Osteoblast (primary cell): ENCODE data around the gene GPC5. TPM values are rescaled to one million over a fixed set of nuclear protein-coding genes. Genes with fewer than 3 reads are reported as not detected.

Experiments used
- DNase-seq: peaks from one replicate; pipeline ENCODE4 v3.0.0; 2011; ENCODE audit warnings: low spot score, mixed read lengths; ENCODE audit not compliant: insufficient read length; ENCODE audit errors: missing footprints
- H2AFZ ChIP-seq: 2 replicates; pipeline ENCODE4 v1.6.0; 2011; ENCODE audit warnings: mild to moderate bottlenecking, low read length
- H3K27ac ChIP-seq: 2 replicates; pipeline ENCODE4 v1.5.1; 2011; ENCODE audit warnings: mild to moderate bottlenecking, low read depth, low read length, moderate library complexity
- H3K27me3 ChIP-seq: 2 replicates; pipeline ENCODE4 v1.6.0; 2012; ENCODE audit warnings: mild to moderate bottlenecking, control low read depth, inconsistent platforms, low read length, moderate library complexity; ENCODE audit not compliant: insufficient read depth
- H3K36me3 ChIP-seq: 2 replicates; pipeline ENCODE4 v1.5.1; 2011; ENCODE audit warnings: mild to moderate bottlenecking, low read length, control low read depth, moderate library complexity; ENCODE audit not compliant: insufficient read depth
- H3K4me1 ChIP-seq: 2 replicates; pipeline ENCODE4 v1.5.1; 2011; ENCODE audit warnings: mild to moderate bottlenecking, low read length, control low read depth, moderate library complexity; ENCODE audit not compliant: insufficient read depth
- H3K4me2 ChIP-seq: 2 replicates; pipeline ENCODE4 v1.6.0; 2011; ENCODE audit warnings: mild to moderate bottlenecking, low read length; ENCODE audit not compliant: insufficient read depth
- H3K4me3 ChIP-seq: fragments of 200-600 bp; sonication (generic); 3 replicates; pipeline ENCODE4 v1.5.1; 2012; ENCODE audit warnings: mild to moderate bottlenecking, low read length, inconsistent platforms; ENCODE audit not compliant: insufficient read depth
- H3K79me2 ChIP-seq: 2 replicates; pipeline ENCODE4 v1.6.0; 2012; ENCODE audit warnings: mild to moderate bottlenecking, low read length, control low read depth, inconsistent platforms; ENCODE audit not compliant: insufficient read depth
- H3K9me3 ChIP-seq: 2 replicates; pipeline ENCODE4 v1.5.1; 2011; ENCODE audit warnings: low read depth, low read length, control low read depth
- H4K20me1 ChIP-seq: 2 replicates; pipeline ENCODE4 v1.6.0; 2012; ENCODE audit warnings: mild to moderate bottlenecking, low read length, control low read depth; ENCODE audit not compliant: insufficient read depth
- CTCF ChIP-seq: IDR thresholded peaks from 2 replicates; pipeline ENCODE4 v1.5.1; 2011; ENCODE audit warnings: mild to moderate bottlenecking, low read depth, low read length, moderate library complexity; ENCODE audit errors: extremely low read depth
- total RNA-seq: library from RNA; depleted of rRNA; stranded (reverse); fragments of >200 nt; gene quantifications from 2 replicates; pipeline ENCODE4 v1.2.3, GENCODE V29; 2012

GPC5 gene
- total RNA-seq, 1 donor, result 0.36 TPM

GRCh38 chr13:92461402-92461801, 1063.0 kb downstream of the GPC5 start:
- Histone ChIP-seq H2AFZ (no peak overlapping the region), H3K9me3 (peaks cover 3% of the 10 kb centered on the region), H3K4me3 (no peak overlapping the region), H3K4me2 (no peak overlapping the region), H3K36me3 (no peaks in the 10 kb centered on the region), H3K4me1 (no peaks in the 10 kb centered on the region), H3K27me3 (no peaks in the 10 kb centered on the region), H3K79me2 (no peaks in the 10 kb centered on the region), H4K20me1 (no peaks in the 10 kb centered on the region), H3K27ac (no peak overlapping the region)
- no peak for DNase-seq
- no peak for TF ChIP-seq CTCF

- H2AFZ ChIP-seq, result no peak overlapping the region
- no peak overlapping the region for H3K4me3 ChIP-seq
- H3K4me1 ChIP-seq, result no peaks in the 10 kb centered on the region
- H3K36me3 ChIP-seq, result no peaks in the 10 kb centered on the region
- no peak for TF ChIP-seq CTCF
- H3K27ac ChIP-seq, result no peak overlapping the region
- H3K27me3 ChIP-seq, result no peaks in the 10 kb centered on the region
- no peaks in the 10 kb centered on the region for H4K20me1 ChIP-seq
- peak; percentile 32 for DNase-seq
- no peaks in the 10 kb centered on the region for H3K79me2 ChIP-seq
- no peak overlapping the region for H3K4me2 ChIP-seq
- peaks cover 3% of the 10 kb centered on the region for H3K9me3 ChIP-seq
Observed at GRCh38 chr13:92461831-92462230, 1063.4 kb downstream of the GPC5 start.

- Histone ChIP-seq H2AFZ (no peak overlapping the region), H3K4me3 (no peak overlapping the region), H3K36me3 (no peaks in the 10 kb centered on the region), H3K9me3 (peaks cover 3% of the 10 kb centered on the region), H3K27ac (no peak overlapping the region), H3K27me3 (no peaks in the 10 kb centered on the region), H4K20me1 (no peaks in the 10 kb centered on the region), H3K4me1 (no peaks in the 10 kb centered on the region), H3K4me2 (no peak overlapping the region), H3K79me2 (no peaks in the 10 kb centered on the region)
- no peak for DNase-seq
- no peak for TF ChIP-seq CTCF
Observed at GRCh38 chr13:92463134-92463533, 1064.7 kb downstream of the GPC5 start.

GRCh38 chr13:92473765-92474475, 1075.5 kb downstream of the GPC5 start:
- TF ChIP-seq CTCF, result no peak

More at GRCh38 chr13:92473765-92474475, 1075.5 kb downstream of the GPC5 start:
- no peaks in the 10 kb centered on the region for H3K79me2 ChIP-seq
- H3K36me3 ChIP-seq, result no peaks in the 10 kb centered on the region
- no peaks in the 10 kb centered on the region for H3K9me3 ChIP-seq
- no peaks in the 10 kb centered on the region for H3K27me3 ChIP-seq
- H3K4me3 ChIP-seq, result no peak overlapping the region
- no peak overlapping the region for H3K4me2 ChIP-seq
- H2AFZ ChIP-seq, result no peak overlapping the region
- H3K4me1 ChIP-seq, result no peaks in the 10 kb centered on the region
- no peaks in the 10 kb centered on the region for H4K20me1 ChIP-seq
- no peak for DNase-seq
- no peak overlapping the region for H3K27ac ChIP-seq
